ENCODE results near the gene RUFY2. TPM values are rescaled to one million over a fixed set of nuclear protein-coding genes. Genes with fewer than 3 reads are reported as not detected.
"Not testable (repeated sequence)": the region's sequence is repeated elsewhere in the genome, so short reads cannot be mapped to it uniquely, and the experiment has no call there.

The RUFY2 gene
- total RNA-seq, 1 donor from 2014 or later = 23.1 TPM

DNA sequence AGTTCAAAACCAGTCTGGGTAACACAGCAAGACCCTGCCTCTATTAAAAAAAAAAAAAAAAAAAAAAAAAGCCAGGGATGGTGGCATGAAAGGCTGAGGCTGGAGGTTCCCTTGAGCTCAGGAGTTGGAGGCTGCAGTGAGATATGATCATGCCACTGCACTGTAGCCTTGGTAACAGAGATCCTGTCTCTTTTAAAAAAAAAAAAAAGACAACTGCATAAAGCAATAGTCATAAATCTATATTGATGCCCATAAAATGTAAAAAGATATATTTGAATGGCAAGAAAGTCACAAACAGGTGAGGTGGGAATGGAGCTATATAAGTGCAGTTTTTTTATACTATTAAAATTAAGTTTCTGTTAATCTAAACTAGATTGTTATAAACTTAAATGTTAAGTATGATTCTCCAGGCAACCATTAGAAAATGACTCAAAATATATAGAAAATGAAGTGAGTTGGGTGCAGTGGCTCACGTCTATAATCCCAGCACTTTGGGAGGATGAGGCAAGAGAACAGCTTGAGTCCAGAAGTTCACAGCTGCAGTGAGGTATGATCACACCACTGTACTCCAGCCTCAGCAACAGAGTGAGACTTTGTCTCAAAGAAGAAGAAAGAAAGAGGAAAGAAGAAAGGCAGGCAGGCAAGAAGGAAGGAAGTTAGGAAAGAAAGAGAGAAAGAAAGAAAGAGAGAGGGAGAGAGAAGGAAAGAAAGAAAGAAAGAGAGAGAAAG, 88.6 kb downstream of the RUFY2 start:
- intact Hi-C loops (cut with DNase I) = no loop called here
- Histone ChIP-seq H3K9me3 (no peaks in the 10 kb centered on the region), H3K36me3 (no peaks in the 10 kb centered on the region), H3K4me3 (no peak overlapping the region), H3K27ac (no peak overlapping the region), H3K27me3 (no peaks in the 10 kb centered on the region), H3K4me1 (no peaks in the 10 kb centered on the region)
- ATAC-seq (no peak), DNase-seq (no peak)
- TF ChIP-seq, protein P1, sequence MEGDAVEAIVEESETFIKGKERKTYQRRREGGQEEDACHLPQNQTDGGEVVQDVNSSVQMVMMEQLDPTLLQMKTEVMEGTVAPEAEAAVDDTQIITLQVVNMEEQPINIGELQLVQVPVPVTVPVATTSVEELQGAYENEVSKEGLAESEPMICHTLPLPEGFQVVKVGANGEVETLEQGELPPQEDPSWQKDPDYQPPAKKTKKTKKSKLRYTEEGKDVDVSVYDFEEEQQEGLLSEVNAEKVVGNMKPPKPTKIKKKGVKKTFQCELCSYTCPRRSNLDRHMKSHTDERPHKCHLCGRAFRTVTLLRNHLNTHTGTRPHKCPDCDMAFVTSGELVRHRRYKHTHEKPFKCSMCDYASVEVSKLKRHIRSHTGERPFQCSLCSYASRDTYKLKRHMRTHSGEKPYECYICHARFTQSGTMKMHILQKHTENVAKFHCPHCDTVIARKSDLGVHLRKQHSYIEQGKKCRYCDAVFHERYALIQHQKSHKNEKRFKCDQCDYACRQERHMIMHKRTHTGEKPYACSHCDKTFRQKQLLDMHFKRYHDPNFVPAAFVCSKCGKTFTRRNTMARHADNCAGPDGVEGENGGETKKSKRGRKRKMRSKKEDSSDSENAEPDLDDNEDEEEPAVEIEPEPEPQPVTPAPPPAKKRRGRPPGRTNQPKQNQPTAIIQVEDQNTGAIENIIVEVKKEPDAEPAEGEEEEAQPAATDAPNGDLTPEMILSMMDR (IDR thresholded peaks at IDR 0.05) = no peak

DNA sequence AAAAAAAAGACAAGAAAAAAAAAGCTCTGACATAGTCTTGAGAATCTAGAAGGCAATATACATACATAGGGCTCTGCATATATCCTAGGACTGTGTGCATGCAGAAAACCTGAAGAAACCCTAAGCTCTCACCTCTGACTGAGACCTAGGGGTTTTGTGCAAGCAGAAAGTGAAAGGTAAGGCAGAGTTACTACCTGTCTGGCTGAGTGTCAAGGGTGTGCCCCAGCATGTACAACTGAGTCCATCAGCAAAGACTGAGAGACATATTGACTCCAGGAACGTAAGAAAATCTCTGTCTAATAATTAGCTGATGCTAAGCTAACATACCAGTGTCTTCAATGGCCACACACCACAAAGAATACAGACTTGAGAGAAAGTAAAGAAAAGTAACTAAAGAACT, 91.5 kb downstream of the RUFY2 start:
- H3K36me3 ChIP-seq = no peaks in the 10 kb centered on the region
- TF ChIP-seq, protein P1 (IDR thresholded peaks at IDR 0.05) = no peak
- intact Hi-C loops (cut with DNase I) = no loop called here
- DNase-seq (no peak), ATAC-seq (no peak)
- no peak overlapping the region for H3K27ac ChIP-seq
- H3K4me3 ChIP-seq = no peak overlapping the region
- no peaks in the 10 kb centered on the region for H3K4me1 ChIP-seq
- H3K9me3 ChIP-seq = no peaks in the 10 kb centered on the region
- H3K27me3 ChIP-seq = no peaks in the 10 kb centered on the region

DNA sequence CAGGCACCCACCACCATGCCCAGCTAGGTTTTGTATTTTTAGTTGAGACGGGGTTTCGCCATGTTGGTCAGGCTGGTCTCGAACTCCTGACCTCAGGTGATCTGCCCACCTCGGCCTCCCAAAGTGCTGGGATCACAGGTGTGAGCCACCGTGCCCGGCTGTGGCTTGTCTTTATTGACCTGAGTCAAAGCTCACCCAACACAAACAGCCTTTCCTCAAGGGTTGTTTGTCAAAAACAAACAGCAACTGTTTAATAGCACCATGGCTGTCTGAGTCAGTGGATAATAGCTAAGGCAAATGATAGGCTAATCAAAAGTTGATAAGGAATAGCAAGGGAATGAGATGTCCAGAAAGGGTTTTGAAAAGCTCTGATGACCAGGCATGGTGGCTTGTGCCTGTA, 92.1 kb downstream of the RUFY2 start:
- intact Hi-C loops (cut with DNase I); DNase-seq; H3K9me3 ChIP-seq; H3K27me3 ChIP-seq; H3K4me3 ChIP-seq; H3K36me3 ChIP-seq; H3K4me1 ChIP-seq; ATAC-seq; H3K27ac ChIP-seq: not testable (repeated sequence)

DNA sequence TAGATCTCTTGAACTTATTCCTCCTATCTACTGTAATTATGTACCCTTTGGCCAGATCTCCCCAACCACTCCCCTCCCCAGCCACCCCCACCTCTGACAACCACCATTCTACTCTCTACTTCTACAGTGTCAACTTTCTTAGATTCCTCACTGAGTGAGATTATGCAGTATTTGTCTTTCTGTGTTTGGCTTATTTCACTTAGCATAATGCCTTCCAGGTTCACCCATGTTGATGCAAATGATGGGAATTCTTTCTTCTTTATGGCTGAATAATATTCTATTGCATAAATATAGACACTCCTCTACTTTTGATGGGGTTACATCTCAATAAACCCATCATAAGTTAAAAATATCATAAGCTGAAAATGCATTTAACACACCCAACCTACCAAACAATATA, 96.5 kb downstream of the RUFY2 start:
- ATAC-seq (no peak), DNase-seq (no peak)
- no peak overlapping the region for H3K27ac ChIP-seq
- no peak overlapping the region for H3K4me3 ChIP-seq
- no peaks in the 10 kb centered on the region for H3K4me1 ChIP-seq
- TF ChIP-seq, protein P1 (IDR thresholded peaks at IDR 0.05) = no peak
- intact Hi-C loops (cut with DNase I) = no loop called here
- no peaks in the 10 kb centered on the region for H3K36me3 ChIP-seq
- no peaks in the 10 kb centered on the region for H3K9me3 ChIP-seq
- no peaks in the 10 kb centered on the region for H3K27me3 ChIP-seq

DNA sequence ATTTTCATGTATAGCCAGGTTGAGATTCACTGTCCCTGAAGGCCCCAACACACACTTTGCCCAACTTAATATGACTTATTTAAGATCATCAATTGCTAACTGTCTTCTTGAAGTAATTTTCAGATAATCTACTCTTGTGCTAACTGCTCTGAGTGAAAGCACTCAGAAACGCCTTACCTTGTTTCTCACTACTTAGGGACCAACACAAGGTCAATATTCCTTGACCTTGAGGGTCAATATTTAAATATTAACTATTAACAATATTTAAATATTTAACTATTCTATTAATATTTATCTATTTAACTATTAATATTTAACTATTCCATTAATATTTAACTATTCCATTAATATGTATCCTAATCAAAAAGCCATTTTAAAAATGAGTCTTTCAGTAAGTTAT, 101.2 kb downstream of the RUFY2 start:
- DNase-seq (no peak), ATAC-seq (no peak)
- Histone ChIP-seq H3K36me3 (no peaks in the 10 kb centered on the region), H3K27ac (no peak overlapping the region), H3K4me1 (no peaks in the 10 kb centered on the region), H3K4me3 (no peak overlapping the region), H3K9me3 (no peaks in the 10 kb centered on the region), H3K27me3 (no peaks in the 10 kb centered on the region)
- intact Hi-C loops (cut with DNase I) = loop anchor here (10.0 kb wide), 1 partner anchor 91 kb away; no protein-coding TSS in a partner anchor
- TF ChIP-seq, protein P1 (IDR thresholded peaks at IDR 0.05) = no peak

DNA sequence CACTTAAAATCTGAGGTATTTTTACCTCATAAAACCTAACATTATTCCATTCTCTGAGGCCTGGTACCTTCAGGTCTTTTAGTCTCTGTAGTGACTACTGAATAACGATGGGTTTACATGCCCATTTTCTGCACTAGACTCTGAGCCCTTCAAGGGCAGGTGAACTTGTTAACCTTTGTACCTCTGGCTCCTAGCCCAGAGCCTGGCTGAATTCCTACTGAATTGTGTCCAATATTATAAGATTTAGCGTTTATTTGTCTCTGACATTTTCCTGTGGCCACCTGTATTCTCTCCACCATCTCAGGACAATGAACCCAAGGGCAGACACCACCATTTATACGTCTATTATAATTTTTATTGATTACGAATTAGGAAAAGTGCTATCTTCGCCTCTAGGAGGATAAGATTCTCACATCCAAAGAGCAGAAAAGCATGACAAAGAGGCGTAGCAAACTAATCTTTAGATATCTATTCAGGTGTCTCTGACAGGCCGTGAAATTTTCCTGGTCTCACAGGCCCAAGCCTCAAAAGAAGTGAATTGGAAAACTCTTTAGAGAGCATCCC, 103.1 kb downstream of the RUFY2 start:
- TF ChIP-seq, protein P1 (IDR thresholded peaks at IDR 0.05) = no peak
- ATAC-seq = no peak
- no peaks in the 10 kb centered on the region for H3K27me3 ChIP-seq
- intact Hi-C loops (cut with DNase I) = loop anchor here (10.0 kb wide), 1 partner anchor 89 kb away; no protein-coding TSS in a partner anchor
- no peaks in the 10 kb centered on the region for H3K4me1 ChIP-seq
- DNase-seq = no peak
- no peak overlapping the region for H3K27ac ChIP-seq
- no peak overlapping the region for H3K4me3 ChIP-seq
- H3K36me3 ChIP-seq = no peaks in the 10 kb centered on the region
- no peaks in the 10 kb centered on the region for H3K9me3 ChIP-seq

Data from upper lobe of right lung (tissue), 1 donor.